B cell (primary cell): ENCODE measurements around the gene TMEM131.

ENCODE experiments used
- EZH2 ChIP-seq: IDR thresholded peaks from 2 replicates; pipeline ENCODE4 v1.6.1; 2012; ENCODE audit warnings: borderline replicate concordance, low read depth, mild to moderate bottlenecking, moderate library complexity, low read length; ENCODE audit not compliant: insufficient read depth, poor library complexity, severe bottlenecking
- TF ChIP-seq, protein P1 (sequence below): fragments of 200-600 bp; IDR thresholded peaks from one replicate; pipeline ENCODE4 v1.8.0; 2022; ENCODE audit warnings: antibody characterized with exemption, mild to moderate bottlenecking

GRCh38 chr2:97769711-97770110 lies 226.0 kb downstream of the TMEM131 start:
- TF ChIP-seq, protein P1, sequence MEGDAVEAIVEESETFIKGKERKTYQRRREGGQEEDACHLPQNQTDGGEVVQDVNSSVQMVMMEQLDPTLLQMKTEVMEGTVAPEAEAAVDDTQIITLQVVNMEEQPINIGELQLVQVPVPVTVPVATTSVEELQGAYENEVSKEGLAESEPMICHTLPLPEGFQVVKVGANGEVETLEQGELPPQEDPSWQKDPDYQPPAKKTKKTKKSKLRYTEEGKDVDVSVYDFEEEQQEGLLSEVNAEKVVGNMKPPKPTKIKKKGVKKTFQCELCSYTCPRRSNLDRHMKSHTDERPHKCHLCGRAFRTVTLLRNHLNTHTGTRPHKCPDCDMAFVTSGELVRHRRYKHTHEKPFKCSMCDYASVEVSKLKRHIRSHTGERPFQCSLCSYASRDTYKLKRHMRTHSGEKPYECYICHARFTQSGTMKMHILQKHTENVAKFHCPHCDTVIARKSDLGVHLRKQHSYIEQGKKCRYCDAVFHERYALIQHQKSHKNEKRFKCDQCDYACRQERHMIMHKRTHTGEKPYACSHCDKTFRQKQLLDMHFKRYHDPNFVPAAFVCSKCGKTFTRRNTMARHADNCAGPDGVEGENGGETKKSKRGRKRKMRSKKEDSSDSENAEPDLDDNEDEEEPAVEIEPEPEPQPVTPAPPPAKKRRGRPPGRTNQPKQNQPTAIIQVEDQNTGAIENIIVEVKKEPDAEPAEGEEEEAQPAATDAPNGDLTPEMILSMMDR: no peak
- no peak for TF ChIP-seq EZH2
